Keratinocyte (primary cell): ENCODE data around the gene YAF2. TPM values are rescaled to one million over a fixed set of nuclear protein-coding genes. Genes with fewer than 3 reads are reported as not detected.

ENCODE experiments used
- DNase-seq: peaks from one replicate; pipeline ENCODE4 v3.0.0-alpha.2; 2011; ENCODE audit warnings: low read depth, missing footprints, low spot score
- FAIRE-seq: peaks from 2 replicates; lab custom pipeline; 2011; peaks lifted over from hg19 to GRCh38; lab: Jason Lieb, UNC
- H2AFZ ChIP-seq: 2 replicates; pipeline ENCODE4 v1.6.0; 2012; ENCODE audit warnings: low read length, control low read depth, inconsistent platforms; ENCODE audit not compliant: control insufficient read depth
- H3K27ac ChIP-seq: 2 replicates; pipeline ENCODE4 v1.5.1; 2011; ENCODE audit warnings: low read length; ENCODE audit not compliant: control insufficient read depth, insufficient read depth
- H3K27me3 ChIP-seq: 3 replicates; pipeline ENCODE4 v1.6.0; 2011; ENCODE audit warnings: low read length; ENCODE audit not compliant: control insufficient read depth, insufficient read depth; ENCODE audit errors: extremely low read depth
- H3K36me3 ChIP-seq, 2 experiments: 2 replicates in 1 of 2; 3 replicates in 1 of 2; pipeline ENCODE4 v1.5.1; 2011; ENCODE audit warnings: low read length in 2 of 2, mild to moderate bottlenecking in 1 of 2; ENCODE audit not compliant: control insufficient read depth in 2 of 2, insufficient read depth in 2 of 2; ENCODE audit errors: extremely low read depth in 1 of 2
- H3K4me1 ChIP-seq: 3 replicates; pipeline ENCODE4 v1.5.1; 2011; ENCODE audit warnings: low read length; ENCODE audit not compliant: control insufficient read depth, insufficient read depth; ENCODE audit errors: extremely low read depth
- H3K4me2 ChIP-seq: 3 replicates; pipeline ENCODE4 v1.6.0; 2011; ENCODE audit warnings: low read depth, low read length; ENCODE audit not compliant: control insufficient read depth, insufficient read depth; ENCODE audit errors: extremely low read depth
- H3K4me3 ChIP-seq, 3 experiments: fragments of 200-600 bp in 1 of 3; sonication (generic) in 1 of 3; 2 replicates in 2 of 3; 3 replicates in 1 of 3; pipeline ENCODE4 v1.5.1; 2011 to 2016; ENCODE audit warnings: low read length in 3 of 3, mild to moderate bottlenecking in 3 of 3, control low read depth in 2 of 3, inconsistent platforms in 1 of 3, low read depth in 1 of 3, mixed read lengths in 1 of 3, mixed run types in 1 of 3, moderate library complexity in 1 of 3; ENCODE audit not compliant: control insufficient read depth in 2 of 3, insufficient read depth in 2 of 3; ENCODE audit errors: extremely low read depth in 1 of 3
- H3K79me2 ChIP-seq: 2 replicates; pipeline ENCODE4 v1.6.0; 2012; ENCODE audit warnings: low read length; ENCODE audit not compliant: control insufficient read depth, insufficient read depth
- H3K9ac ChIP-seq: 3 replicates; pipeline ENCODE4 v1.6.0; 2011; ENCODE audit warnings: low read length; ENCODE audit not compliant: control insufficient read depth, insufficient read depth; ENCODE audit errors: extremely low read depth
- H3K9me1 ChIP-seq: 3 replicates; pipeline ENCODE4 v1.6.0; 2011; ENCODE audit warnings: low read length; ENCODE audit not compliant: control insufficient read depth, insufficient read depth; ENCODE audit errors: extremely low read depth
- H3K9me3 ChIP-seq: 2 replicates; pipeline ENCODE4 v1.5.1; 2012; ENCODE audit warnings: low read depth, low read length; ENCODE audit not compliant: control insufficient read depth
- H4K20me1 ChIP-seq: 3 replicates; pipeline ENCODE4 v1.6.0; 2011; ENCODE audit warnings: low read length; ENCODE audit not compliant: control insufficient read depth, insufficient read depth; ENCODE audit errors: extremely low read depth
- CTCF ChIP-seq, 3 experiments: IDR thresholded peaks in 1 of 3; conservative IDR thresholded peaks in 1 of 3; optimal IDR thresholded peaks in 1 of 3; 2 replicates in 2 of 3; 3 replicates in 1 of 3; pipeline versions ENCODE3 to v1.5.1; 2011; ENCODE audit warnings: low read length in 3 of 3, mild to moderate bottlenecking in 3 of 3, moderate library complexity in 2 of 3, control low read depth in 1 of 3, inconsistent platforms in 1 of 3; ENCODE audit not compliant: insufficient read depth in 2 of 3; ENCODE audit errors: extremely low read depth in 1 of 3
- EZH2 ChIP-seq: IDR thresholded peaks from one replicate; pipeline ENCODE4 v1.6.1; 2012; ENCODE audit warnings: inconsistent platforms, mild to moderate bottlenecking, low read length, moderate library complexity
- dilution Hi-C: fragments of 300-500 bp; cut with MboI; formaldehyde crosslinking; loops from one replicate; pipeline ENCODE4 v1.7.0; 2020; ENCODE audit warnings: low sequenced_read_pairs; ENCODE audit not compliant: extremely low pct_ligation_motif_present
- polyA plus RNA-seq, 5 experiments: library from polyadenylated mRNA; depleted of rRNA in 3 of 5; stranded (reverse) in 3 of 5; stranded (forward) in 1 of 5; unstranded in 1 of 5; fragments of >200 nt; gene quantifications; 1 replicate in 1 of 5; 2 replicates in 3 of 5; 3 replicates in 1 of 5; pipeline versions ENCODE4 v1.2.1 to v1.2.3, GENCODE V29; 2011 to 2012; ENCODE audit warnings: missing spikeins in 2 of 5, low read depth in 1 of 5, low replicate concordance in 1 of 5

YAF2 gene
- polyA plus RNA-seq, 1 donor (not counting 4 experiments of a cell fraction or from before 2014, with no cell fraction given) = 15.3 TPM

DNA sequence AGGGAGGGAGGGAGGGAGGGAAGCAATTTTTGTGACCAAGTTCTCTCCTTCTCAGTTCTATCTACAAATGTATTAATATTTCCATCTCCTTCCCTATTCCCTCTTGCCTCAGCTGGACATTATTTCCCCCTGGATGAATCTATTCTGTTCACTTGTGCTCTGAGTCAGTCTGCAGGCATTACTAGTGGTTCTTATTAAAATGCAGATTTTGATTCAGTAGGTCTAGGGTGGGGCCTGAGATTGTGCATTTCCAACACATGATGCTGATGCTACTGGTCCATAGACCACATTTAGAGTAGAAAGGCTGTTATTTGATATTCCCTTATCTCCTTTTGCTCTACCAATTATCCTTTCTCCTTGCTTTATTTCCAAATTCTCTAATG is 40.1 kb upstream of the YAF2 start:
- TF ChIP-seq EZH2 = no peak
- TF ChIP-seq CTCF (optimal IDR thresholded peaks at IDR 0.05 in 1 of 3, IDR thresholded peaks at IDR 0.05 in 1 of 3, conservative IDR thresholded peaks at IDR 0.05 in 1 of 3; ENCODE audit: extremely low read depth in 1 of 3, insufficient read depth in 2 of 3, low read length in 3 of 3) = no peak
- Histone ChIP-seq H3K36me3 (no peaks in the 10 kb centered on the region), H3K9me3 (no peaks in the 10 kb centered on the region), H3K27me3 (no peaks in the 10 kb centered on the region), H3K4me3 (no peak overlapping the region), H3K4me2 (no peak overlapping the region), H2AFZ (no peak overlapping the region), H4K20me1 (no peaks in the 10 kb centered on the region), H3K27ac (no peak overlapping the region), H3K4me1 (no peaks in the 10 kb centered on the region), H3K9ac (no peak overlapping the region), H3K9me1 (no peaks in the 10 kb centered on the region), H3K79me2 (no peaks in the 10 kb centered on the region)
- FAIRE-seq (no peak), DNase-seq (no peak)
- dilution Hi-C loops = no loop called here

- Histone ChIP-seq H3K27me3 (no peaks in the 10 kb centered on the region), H3K36me3 (no peaks in the 10 kb centered on the region), H2AFZ (no peak overlapping the region), H3K4me2 (no peak overlapping the region), H3K79me2 (no peaks in the 10 kb centered on the region), H3K4me1 (no peaks in the 10 kb centered on the region), H3K9ac (no peak overlapping the region), H4K20me1 (no peaks in the 10 kb centered on the region), H3K4me3 (no peak overlapping the region), H3K9me1 (no peaks in the 10 kb centered on the region), H3K27ac (no peak overlapping the region), H3K9me3 (no peaks in the 10 kb centered on the region)
- no peak for DNase-seq
- dilution Hi-C loops = no loop called here
- FAIRE-seq = no peak
- no peak for TF ChIP-seq CTCF (optimal IDR thresholded peaks at IDR 0.05 in 1 of 3, IDR thresholded peaks at IDR 0.05 in 1 of 3, conservative IDR thresholded peaks at IDR 0.05 in 1 of 3; ENCODE audit: extremely low read depth in 1 of 3, insufficient read depth in 2 of 3, low read length in 3 of 3)
- TF ChIP-seq EZH2 = no peak
Measured at GRCh38 chr12:42277396-42278127, 39.5 kb upstream of the YAF2 start.
